GM13977 (cell line): Measurements from ENCODE around the gene MMP15.
A peak's percentile ranks its signal among the peaks of the same experiment; 100 is the strongest.

Experiments
- DNase-seq: peaks from one replicate; pipeline ENCODE4 v3.0.0; 2012; ENCODE audit warnings: low spot score
- in situ Hi-C: fragments of 300-500 bp; cut with MboI; formaldehyde crosslinking; loops from one replicate; pipeline ENCODE4 v1.12.0; 2022; ENCODE audit warnings: low sequenced_read_pairs, low pct_unique_long_range_greater_than_20kb, mixed read lengths, inconsistent platforms; ENCODE audit not compliant: unreplicated experiment
- TF ChIP-seq, protein P1 (sequence below): IDR thresholded peaks from 2 replicates; pipeline ENCODE4 v1.5.1; 2012; ENCODE audit warnings: mild to moderate bottlenecking, control low read depth; ENCODE audit not compliant: insufficient read depth; ENCODE audit errors: extremely low read depth, missing control alignments

Gene MMP15

DNA sequence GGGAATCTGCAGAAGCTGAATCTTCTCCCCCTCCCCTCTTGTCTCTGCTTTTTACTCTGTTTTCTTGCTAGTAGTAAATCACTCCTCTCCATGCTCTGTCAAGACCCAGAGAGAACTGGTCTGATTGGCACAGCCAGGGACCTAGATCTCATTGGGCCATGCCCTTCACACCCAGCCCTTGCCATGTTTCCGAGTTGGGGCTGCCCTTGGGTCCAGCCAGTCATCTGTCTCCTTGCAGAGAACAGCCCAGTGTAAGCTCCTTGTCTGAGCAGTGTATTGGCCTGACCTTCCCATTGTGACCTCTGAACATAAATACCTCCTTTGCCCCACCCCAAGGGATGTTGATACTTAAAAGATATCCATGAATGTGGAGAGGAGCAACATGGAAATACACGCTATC, 3.9 kb downstream of the MMP15 start:
- in situ Hi-C loops = no loop called here
- TF ChIP-seq, protein P1, sequence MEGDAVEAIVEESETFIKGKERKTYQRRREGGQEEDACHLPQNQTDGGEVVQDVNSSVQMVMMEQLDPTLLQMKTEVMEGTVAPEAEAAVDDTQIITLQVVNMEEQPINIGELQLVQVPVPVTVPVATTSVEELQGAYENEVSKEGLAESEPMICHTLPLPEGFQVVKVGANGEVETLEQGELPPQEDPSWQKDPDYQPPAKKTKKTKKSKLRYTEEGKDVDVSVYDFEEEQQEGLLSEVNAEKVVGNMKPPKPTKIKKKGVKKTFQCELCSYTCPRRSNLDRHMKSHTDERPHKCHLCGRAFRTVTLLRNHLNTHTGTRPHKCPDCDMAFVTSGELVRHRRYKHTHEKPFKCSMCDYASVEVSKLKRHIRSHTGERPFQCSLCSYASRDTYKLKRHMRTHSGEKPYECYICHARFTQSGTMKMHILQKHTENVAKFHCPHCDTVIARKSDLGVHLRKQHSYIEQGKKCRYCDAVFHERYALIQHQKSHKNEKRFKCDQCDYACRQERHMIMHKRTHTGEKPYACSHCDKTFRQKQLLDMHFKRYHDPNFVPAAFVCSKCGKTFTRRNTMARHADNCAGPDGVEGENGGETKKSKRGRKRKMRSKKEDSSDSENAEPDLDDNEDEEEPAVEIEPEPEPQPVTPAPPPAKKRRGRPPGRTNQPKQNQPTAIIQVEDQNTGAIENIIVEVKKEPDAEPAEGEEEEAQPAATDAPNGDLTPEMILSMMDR = no peak
- DNase-seq = no peak

DNA sequence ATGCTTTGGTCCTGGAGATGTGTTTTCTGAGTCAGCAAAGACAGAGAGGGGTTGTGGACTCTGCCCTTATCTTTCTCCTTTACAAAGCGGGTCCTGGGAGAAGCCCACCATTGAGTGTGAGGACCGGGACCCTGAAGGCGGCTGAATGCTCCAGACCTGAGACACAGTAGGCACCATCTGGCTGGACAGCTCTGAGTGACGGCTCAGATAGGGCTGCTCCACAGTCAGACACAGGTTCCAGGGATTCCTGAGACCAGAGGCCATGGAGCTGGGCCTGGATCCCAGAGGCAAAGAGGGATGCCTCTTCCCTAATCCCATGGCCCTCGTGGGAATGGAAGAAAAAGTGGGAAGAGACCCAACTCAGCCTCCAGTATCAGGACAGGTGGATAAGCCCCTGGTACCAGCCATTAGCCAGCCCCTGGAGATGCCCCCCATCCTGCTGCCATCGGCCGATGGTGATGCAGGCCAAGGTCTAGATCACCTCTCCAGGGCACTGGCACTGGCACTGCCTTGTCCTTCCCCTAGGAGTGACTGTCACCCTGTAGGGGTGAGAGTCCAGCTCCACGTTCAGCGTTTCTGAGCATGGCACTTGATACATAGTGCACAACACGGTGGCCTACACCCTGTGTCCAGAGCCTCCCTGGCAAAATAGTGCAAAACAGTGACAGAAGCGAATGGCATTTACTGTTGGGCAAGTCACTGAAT, 4.7 kb downstream of the MMP15 start:
- TF ChIP-seq, protein P1 = no peak
- DNase-seq = no peak
- in situ Hi-C loops = no loop called here

DNA sequence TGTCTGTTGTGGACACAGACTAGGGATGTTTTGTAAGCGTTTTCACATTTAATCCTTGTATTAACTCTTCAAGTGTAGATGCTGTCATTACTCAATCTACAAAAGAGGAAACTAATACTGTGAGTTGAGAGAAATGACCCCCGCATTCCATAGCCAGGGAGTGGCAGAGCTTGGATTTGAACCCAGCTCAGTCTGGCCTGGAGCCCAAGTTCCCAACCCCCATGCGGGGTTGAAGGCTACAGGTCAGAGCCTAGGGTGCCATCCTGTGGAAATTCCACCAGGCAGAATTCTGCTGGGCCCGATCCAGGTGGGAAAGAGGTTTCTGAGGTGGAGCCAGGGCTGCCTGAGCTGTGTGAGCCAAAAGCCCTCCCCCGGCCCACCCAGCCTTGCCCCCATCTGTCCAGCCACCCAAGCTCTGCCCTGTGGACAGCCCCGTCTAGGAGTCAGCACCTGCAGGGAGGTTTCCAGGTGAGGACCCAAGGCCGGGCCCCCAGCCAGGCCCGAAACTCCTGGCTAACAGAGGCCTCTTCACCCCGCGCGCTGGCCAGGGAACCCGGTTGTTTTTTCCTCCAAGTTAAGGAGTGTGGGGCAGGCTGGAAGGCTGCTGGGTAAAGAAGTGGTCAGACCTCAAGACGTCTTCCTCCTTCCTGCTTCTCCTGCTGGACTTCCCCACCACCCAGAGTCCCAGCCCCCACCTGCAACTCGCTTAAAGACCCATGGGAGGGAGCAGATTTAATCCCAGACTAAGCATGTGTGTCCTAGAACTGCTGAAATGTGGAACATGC, 5.7 kb downstream of the MMP15 start:
- in situ Hi-C loops = no loop called here
- peak; percentile 18 for DNase-seq
- TF ChIP-seq, protein P1 = no peak

DNA sequence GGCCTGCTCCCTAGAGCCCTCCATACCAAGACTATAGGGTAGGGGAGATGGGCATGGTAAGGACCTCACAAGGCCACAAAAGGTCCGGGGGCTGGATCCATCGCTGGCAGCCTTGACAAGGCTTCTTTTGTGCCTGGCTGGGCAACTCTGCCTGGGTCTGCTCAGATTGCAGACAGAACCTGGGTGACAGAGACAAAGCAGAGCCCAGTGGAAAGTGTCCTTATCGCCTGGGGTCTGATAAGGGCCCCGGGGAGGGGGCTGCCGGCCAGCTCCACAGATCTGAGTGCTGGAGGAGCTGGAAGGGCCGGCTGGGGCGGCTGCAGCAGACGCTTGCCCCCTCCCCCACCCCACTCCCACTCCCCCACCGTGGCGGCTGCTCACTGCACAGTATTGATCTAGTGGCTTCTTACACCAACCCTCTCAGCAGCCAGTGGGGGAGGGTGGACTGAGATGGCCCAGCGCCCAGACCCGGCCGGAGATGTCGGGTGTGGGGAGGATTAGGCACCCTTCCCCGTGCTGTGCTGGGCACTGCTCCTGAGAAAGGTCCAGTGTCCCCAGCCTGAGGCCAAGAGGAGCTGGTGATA, 7.2 kb downstream of the MMP15 start:
- in situ Hi-C loops = no loop called here
- TF ChIP-seq, protein P1 = no peak

DNA sequence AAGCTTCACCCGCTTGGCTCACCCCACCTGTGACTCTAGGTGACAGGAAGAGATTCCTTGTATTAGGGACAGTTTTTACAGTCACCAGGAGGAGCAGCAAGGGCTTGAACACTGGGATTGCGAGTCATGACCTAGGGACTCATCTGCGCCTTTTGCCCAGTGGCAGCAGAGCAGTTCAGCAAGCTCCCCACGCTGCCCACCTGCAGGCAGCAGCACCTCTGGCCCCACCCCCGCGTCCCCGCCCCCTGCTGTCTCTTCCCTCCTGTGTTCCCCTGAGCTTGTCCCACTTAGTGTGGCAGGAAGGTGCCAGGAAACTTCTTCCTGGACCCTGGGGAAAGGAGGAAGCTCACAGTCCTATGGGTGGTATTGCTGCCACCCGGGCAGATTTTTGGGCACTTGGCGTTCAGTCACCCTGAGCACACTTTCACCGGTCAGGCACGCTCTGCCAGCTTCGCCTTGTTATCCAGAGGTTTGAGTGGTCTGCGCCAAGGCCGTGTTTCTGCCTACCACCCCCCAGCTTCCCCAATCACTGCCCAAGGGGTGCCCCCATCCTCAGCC, 8.7 kb downstream of the MMP15 start:
- in situ Hi-C loops = no loop called here
- no peak for DNase-seq
- TF ChIP-seq, protein P1 = no peak

More for the DNA sequence above, 7.2 kb downstream of the MMP15 start:
- DNase-seq = peak; percentile 17

DNA sequence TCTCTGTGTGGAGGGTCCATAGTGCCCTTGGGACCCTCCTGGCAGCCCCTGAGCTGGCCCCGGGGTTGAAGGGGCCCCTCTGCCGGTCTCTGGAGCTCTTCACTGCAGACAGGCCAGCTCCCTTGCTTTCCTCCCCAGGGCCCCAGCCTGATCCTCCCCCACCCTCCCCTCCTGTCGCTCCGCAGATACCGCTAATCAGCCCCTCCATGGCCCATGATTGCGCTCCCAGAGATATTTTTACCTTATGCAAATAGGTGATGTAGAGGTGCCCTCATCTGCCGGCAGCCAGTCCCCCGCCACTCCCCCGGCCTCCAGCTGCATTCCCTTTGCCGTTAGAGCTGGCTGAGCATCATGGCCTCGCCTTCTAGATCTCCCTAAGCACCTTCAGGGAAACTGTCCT, 9.2 kb downstream of the MMP15 start:
- in situ Hi-C loops = no loop called here
- TF ChIP-seq, protein P1 = no peak
- DNase-seq = no peak
